8988T (cell line): ENCODE measurements around the gene ABCA7.

ENCODE experiments used
- DNase-seq: peaks from one replicate; pipeline ENCODE4 v3.0.0; 2011

ABCA7 gene

DNA sequence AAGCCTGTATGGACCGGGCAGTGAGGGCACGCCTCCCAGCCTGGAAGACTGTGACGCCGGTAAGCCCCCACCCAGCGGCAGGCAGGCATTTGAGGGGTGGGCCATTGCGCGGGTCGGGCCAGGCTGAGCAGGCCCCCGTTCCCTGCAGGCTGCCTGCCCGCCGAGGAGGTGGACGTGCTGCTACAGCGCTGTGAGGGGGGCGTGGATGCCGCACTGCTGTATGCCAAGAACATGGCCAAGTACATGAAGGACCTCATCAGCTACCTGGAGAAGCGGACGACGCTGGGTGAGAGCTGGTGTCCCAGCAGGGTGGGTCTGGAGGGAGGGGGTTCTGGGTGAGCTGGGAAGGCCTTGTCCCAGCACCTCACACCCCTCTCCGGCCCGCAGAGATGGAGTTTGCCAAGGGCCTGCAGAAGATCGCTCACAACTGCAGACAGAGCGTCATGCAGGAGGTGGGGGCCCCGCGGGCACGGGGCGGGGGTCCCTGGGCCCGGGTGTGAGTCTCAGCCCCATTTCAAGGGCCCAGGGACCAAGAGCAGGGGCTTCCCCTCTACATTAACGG lies 34.1 kb downstream of the ABCA7 start:
- no peak for DNase-seq

DNA sequence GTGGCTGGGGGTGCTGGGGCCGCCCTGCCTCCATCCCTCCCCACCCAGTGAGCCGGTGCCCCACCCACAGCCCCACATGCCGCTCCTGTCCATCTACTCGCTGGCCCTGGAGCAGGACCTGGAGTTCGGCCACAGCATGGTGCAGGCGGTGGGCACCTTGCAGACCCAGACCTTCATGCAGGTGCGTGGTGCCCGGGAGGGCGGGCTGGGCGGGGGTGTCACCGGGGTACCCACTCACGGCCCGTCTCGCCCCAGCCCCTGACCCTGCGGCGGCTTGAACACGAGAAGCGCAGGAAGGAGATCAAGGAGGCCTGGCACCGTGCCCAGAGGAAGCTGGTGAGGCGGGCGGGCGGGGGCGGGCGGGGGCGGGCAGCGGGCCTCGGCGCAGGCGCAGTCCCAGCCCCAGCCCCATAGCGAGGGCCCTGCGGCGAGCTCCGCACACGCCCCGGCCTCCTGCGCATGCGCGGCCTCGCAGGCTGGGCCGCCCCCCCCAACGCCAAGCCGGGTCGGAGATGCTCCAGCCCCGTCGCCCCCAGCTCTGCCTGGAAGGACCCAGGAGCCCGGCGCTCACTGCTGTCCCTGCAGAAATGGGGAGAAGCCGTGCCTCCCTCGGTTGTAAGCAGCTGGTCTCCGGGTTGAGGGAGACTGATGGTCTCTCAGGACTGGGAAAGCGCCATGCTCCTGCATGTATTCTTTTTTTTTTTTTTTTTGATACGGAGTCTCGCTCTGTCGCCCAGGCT lies 34.8 kb downstream of the ABCA7 start:
- peak; percentile 100 for DNase-seq

DNA sequence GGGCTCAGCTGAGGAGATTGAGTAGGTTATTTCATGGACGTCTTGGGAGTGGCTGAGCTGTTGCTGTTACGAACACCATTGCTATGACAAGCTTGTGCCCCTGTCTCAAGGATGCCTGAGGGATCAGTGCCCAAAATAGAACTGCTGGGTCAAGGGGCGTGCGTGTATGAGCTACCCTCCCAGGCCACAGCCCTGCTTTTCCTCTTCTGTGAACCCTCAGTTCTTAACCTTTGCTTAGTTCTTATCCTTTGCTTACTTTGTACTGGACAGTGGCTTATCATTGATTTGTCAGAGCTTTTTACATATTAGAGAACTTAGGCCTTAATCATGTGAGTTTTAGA lies 36.1 kb downstream of the ABCA7 start:
- no peak for DNase-seq

DNA sequence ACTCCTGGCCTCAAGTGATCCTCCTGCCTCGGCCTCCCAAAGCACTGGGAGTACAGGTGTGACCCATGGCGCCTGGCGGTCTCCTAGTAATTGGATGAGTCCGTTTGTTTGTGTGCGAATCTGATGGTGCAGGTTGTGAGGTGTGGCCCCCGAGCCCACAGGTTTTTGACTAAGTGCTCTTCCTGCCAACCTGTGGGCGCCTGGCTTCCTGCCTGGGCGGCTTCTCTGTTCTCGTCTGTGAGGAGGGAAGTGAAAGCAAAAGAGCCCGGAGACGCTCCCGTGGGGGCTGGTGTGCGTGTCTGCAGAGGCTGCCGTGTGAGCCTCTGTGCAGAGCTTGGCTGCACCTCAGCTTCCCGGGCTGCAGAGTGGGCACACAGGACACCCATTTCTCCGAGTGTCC lies 37.0 kb downstream of the ABCA7 start:
- DNase-seq, result no peak

DNA sequence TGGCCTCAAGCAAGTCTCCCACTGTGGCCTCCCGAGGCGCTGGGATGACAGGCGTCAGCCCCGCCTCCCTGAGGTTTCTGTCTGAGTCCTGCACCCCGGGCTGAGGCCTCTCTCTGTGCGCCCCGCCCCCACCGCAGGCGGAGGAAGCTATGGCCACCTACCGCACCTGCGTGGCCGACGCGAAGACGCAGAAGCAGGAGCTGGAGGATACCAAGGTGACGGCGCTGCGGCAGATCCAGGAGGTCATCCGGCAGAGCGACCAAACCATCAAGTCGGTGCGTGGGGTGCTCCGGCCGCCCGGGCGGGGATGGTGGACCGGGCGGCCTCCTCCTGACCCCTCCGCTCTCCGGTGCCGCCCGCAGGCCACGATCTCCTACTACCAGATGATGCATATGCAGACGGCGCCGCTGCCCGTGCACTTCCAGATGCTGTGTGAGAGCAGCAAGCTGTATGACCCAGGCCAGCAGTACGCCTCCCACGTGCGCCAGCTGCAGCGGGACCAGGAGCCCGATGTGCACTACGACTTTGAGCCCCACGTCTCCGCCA lies 39.7 kb downstream of the ABCA7 start:
- DNase-seq, result no peak

DNA sequence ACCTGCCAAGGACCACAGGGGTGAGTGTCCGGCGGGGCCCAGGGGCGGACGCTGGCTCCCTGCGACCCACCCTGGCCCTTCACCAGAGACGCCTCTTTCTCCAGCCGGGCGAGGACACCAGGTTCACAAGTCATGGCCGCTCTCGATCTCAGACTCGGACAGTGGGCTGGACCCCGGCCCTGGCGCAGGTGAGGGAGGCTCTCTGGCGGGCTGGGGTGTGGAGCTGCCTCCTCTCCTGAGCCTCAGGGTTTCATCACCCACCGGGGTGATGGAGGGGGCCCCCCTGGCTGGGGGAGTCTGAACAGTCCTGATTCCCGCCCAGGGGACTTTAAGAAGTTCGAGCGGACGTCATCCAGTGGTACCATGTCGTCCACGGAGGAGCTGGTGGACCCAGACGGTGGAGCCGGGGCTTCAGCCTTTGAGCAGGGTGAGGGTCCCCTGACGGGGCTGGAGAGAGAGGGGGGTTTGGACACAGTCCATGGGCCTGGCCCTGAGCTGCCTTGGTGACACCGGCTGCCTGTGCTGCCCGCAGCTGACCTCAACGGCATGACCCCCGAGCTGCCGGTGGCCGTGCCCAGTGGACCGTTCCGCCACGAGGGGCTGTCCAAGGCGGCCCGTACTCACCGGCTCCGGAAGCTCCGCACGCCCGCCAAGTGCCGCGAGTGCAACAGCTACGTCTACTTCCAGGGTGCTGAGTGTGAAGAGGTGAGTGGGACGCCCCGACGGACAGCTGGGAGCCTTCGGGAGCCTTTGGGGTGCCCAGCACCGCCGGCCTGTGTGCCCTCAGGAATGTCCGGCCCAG lies 40.7 kb downstream of the ABCA7 start:
- DNase-seq, result no peak

DNA sequence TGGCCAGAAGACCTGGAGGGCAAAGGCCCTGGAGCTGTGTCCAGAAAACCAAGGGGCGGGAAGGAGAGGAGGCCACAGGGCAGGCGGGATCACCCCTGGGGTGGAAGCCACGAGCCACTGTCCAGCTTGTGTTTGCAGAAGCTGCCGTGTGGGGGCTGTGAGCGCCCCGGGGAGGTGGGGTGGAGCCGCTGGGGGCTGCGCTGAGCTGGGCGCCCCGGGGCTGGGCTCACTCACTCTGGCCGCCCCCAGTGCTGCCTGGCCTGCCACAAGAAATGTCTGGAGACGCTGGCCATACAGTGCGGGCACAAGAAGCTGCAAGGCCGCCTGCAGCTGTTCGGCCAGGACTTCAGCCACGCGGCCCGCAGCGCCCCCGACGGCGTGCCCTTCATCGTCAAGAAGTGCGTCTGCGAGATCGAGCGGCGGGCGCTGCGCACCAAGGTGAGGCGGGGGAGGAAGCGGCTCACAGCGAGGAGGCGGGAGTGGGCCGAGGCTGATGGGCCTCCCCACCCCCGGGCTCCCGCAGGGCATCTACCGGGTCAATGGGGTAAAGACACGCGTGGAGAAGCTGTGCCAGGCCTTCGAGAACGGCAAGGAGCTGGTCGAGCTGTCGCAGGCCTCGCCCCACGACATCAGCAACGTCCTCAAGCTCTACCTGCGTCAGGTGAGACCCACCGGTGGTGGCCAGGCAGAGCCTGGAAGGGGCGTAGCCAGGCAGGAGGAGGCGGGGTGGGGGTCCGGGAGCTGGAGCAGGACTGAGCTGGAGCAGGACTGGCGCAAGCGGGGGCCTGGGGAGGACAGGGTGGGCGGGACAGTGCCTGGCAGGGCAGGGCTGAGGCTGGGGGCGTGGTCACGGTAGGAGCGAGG lies 41.6 kb downstream of the ABCA7 start:
- no peak for DNase-seq

DNA sequence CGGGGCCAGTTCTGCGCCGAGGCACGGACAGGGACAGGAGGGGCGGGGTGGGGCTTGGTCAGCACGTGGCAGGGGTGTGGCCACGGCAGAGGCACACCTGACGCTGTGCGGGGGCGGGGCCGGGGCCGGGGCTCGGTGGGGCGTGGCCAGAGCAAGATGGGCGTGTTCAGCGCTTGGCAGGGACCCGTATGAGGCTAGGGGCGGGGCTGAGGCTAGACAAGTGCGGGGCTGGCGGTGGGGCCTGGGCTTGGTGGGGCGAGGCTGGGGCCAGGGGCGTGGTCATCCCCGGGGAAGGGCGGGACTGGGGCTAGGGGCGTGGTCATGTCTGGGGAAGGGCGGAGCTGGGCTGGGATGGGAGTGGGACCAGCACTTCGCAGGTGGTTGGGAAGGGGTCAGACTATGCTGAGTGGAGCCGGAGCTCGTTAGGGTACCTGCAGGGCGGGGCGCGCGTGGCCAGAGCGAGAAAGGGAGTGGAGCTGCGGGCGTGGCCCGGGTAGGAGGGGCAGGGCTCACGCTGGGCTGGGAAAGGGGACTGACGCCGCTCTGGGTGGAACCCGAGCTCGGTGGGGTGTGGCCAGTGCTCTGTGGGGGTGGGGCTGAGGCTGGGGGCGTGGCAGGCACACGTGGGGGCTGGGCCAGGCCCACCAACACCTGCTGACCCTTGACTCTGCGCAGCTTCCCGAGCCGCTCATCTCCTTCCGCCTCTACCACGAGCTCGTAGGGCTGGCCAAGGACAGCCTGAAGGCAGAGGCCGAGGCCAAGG lies 42.4 kb downstream of the ABCA7 start:
- peak; percentile 88 for DNase-seq

DNA sequence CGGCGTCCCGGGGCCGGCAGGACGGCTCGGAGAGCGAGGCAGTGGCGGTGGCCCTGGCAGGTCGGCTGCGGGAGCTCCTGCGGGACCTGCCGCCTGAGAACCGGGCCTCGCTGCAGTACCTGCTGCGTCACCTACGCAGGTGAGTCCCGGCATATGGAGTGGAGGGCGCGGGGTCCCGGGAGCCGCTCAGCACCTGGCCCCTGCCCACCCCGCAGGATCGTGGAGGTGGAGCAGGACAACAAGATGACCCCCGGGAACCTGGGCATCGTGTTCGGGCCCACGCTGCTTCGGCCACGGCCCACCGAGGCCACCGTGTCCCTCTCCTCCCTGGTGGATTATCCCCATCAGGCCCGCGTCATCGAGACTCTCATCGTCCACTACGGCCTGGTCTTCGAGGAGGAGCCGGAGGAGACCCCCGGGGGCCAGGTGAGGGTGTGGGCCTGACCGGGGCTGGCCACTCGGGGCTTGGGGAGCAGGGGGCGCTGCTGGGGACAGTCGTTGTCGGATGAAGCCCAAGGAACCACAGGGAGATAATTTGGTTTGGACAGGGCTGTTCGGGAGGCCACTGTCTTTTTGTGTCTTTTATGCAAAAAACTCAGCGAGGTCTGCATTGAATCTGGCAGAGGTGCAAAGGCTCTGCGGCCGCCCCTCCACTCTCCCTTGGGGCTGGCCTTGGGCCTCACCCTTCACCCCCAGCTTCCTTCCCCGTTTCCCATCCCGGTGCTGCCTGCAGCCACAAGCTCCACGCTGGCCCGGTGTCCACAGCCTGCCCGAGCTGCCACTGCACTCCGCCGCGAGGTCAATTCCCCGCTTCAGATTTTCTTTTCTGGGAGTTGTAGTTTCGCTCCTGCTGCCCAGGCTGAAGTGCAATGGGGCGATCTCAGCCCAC lies 43.3 kb downstream of the ABCA7 start:
- DNase-seq, result no peak

DNA sequence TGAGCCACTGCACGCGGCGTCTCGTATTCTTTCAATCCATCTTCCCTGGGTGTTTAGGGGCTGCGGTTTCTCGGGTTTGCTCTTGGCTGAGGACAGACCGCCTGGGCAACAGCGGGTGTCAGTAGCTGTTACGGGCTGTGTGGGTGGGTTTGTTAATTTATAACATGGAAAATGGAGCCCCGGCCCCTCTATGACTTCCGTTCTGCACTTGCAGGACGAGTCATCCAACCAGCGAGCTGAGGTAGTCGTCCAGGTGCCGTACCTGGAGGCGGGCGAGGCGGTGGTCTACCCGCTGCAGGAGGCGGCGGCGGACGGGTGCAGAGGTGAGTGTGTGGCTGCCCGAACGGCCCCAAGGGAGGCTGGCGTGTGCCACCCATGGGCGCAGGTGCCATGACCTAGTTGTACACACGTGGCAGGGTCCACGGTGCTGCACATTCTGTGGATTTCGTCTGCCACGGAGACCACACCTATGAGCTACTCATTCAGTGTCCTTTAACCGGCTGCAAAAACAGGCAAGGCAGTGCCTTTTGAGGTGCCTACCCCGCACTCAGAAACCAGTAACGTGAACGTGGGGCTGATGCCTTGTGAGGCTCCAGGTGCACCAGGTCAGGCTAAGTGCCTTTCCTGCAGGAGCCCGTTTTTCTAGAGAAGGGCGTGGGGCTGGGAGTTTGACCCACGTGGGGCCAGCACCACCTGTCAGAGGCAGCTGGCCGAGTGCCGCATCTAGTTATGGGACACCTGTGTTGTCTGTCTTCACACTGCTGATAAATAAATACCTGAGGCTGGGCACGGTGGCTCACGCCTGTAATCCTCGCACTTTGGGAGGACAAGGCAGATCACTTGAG lies 44.3 kb downstream of the ABCA7 start:
- DNase-seq, result no peak

DNA sequence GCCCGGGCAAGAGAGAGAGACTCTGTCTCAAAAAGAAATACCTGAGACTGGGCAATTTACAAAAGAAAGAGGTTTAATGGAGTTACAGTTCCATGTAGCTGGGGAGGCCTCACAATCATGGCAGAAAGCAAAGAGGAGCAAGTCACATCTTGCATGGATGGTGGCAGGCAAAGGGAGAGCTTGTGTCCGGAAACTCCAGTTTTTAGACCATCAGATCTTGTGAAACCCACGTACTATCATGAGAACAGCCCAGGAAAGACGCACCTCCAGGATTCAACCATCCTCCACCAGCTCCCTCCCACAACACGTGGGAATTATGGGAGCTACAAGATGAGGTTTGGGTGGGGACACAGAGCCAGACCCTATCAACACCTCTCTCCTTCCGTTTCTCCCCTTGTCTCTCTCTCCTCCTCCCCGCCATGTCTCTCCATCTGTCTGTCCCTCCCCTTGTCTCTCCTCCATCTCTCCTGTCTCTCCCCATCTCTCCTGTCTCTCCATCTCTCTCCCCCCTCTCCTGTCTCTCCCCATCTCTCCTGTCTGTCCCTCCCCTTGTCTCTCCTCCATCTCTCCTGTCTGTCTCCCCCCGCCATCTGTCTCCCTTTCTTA lies 45.2 kb downstream of the ABCA7 start:
- no peak for DNase-seq

DNA sequence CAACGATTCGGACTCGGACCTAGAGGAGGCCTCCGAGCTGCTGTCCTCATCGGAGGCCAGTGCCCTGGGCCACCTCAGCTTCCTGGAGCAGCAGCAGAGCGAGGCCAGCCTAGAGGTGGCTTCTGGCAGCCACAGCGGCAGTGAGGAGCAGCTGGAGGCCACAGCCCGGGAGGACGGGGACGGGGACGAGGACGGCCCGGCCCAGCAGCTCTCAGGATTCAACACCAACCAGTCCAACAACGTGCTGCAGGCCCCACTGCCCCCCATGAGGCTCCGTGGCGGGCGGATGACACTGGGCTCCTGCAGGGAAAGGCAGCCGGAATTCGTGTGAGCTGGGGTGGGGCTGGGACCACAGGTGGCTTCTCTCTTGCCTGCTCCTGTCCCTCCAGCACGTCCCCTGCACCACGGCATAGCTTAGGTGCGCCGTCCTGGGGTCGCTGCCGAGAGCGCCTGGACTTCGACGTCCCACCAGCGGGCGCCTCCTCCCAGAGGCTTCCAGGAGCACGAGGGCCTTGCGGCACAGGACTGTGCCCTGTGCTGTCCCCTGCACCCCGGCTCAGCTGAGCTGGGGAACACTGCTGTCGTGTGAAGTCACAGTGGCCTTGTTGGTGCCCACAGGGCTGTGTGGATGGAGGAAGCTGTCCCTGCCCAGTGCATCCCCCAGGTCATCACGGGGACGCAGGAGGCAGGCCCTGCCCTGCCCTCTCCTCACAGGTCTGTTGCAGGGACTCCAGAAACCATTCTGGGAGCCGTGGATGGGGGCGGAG lies 46.0 kb downstream of the ABCA7 start:
- DNase-seq, result no peak

DNA sequence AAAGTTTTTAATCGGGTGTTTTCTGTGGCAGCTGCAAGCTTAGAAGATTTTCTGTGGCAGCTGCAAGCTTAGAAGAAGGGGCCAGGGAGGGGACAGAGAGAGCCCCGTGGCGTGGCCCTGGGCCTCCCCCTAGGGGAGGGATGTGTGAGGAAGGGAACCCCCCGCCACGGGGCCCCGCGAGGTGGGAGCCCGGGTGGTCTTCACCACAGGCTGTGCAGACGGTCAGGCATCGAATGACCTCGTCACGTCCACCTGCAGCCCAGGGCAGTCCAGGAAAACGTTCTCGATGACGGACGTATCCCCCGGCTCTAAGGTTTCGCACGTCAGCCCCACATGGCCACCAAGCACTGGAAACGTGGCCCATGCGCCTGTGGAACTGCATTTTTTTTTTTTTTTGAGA lies 46.7 kb downstream of the ABCA7 start:
- DNase-seq, result no peak

DNA sequence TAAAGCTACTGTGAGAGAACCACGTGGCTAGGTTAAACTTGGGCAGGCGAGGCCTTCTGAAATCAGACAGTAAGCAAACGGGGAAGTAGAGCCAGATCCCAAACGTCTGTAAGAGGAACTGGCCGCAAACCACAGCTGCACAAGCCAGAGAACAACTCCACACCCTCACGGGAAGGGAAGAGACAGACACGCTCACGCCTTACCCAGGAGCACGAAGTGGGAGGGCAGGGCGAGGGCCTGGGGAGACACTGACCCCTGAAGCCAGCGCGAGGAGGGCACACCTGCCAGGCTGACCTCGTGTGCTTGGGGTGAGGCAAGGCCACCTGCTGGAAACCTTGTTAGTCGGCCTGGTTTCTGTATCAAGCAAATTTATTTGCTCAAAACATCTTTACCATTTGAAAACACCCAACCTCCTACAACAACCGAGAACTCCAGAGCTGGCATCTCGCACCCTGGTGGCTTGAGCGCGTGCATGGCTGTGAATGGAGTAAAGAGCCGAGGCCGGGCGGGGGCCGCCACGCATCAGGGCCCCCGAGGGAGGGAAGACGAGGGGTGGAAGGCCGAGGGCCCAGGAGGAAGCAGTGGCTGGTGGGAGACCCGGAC lies 48.0 kb downstream of the ABCA7 start:
- DNase-seq, result no peak

DNA sequence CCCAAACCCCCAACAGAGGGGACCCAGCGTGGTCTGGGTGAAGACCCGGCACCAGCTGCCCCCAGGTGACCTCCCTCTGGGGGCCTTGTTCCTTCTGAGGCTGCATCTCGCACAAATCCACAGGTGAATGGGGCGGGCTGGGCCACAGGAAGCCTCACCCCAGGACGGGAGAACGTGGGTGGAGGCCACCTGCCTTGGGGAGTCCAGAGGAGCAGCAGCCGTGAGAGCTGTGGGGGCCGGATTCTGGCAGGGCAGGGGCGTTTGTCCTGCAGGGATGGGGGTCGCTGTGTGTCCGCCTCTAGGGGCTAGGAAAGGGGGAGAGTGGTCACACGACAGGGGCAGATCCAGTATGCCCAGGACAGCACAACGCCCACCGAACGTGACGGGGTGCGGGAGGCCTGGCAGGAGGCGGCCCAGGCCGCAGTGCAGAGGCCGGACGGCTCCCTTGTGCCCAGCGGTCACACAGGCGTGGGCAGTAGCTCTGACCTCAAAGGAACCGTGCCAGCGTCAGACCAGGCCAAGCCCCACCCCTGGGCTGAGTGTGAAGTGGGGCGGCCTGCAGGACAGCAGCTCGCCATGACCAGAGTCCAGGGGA lies 48.6 kb downstream of the ABCA7 start:
- DNase-seq, result no peak

DNA sequence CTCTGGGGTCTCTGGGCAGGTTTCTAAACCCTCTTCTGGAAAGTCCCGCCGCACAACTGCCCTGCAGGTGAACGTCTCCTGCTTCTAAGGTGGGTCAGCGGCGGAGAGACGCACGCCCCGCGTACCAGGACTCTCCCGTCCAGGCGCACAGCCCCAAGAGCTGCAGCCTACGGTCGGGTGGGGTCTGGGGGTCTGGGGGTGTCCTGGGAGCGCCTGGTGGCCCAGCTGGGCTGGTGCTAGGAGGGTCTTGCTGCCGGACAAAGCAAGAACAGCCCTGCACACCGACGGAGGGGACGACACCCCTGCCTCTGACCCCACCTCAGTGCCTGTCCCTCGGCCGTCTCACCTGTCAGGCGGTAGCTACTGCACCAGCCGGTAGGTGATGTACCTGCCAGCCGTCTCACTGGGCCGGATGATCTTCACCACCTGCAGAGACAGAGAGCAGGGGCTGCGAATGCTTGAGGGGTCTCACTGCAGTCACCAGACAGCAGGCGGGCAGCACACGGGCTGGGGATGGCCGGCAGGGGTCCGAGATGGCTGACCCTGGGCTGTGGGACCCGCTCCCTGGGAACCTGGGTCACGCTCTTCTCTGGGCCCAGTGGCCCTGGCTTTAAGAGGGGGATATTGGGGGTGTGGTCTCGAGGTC lies 49.3 kb downstream of the ABCA7 start:
- no peak for DNase-seq

DNA sequence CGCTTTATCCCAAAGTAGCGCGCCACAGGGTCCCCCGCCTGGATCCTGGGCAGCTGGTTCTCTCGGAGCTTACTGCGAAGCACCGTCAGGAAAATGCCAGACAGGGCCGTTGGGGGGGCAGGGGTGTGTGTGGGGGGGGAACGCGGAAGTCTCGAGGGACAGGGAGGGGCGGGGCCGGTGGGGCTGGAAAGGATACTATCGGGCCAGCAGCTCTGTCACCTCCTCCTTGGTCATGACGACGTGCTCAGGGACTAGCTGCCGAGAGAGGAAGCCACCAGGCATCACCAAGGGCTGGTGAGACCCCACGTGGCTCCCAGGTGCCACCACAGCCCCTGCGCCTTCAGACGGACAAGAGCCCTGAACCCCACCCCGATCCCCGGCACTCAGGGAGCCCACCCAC lies 50.0 kb downstream of the ABCA7 start:
- DNase-seq, result no peak
